GM12878 (cell line): ENCODE data around the gene ROR2. TPM values are rescaled to one million over a fixed set of nuclear protein-coding genes. Genes with fewer than 3 reads are reported as not detected.
A peak's percentile ranks its signal among the peaks of the same experiment; 100 is the strongest.

Experiments used
- ATAC-seq: fragments of 200-7000 bp; cut with Tn5 transposase; 3 replicates; pipeline ENCODE4 v1.9.1; 2020; ENCODE audit warnings: mild to moderate bottlenecking, moderate library complexity
- BruUV-seq: library from RNA; stranded (reverse); fragments of 400-500 nt; replicated peaks from 2 replicates; lab custom pipeline; 2021; lab: Mats Ljungman, UMichigan
- CTCF ChIA-PET: fragments of 300-600 bp; sonication (Branson Sonifier 250); formaldehyde crosslinking; extraction: SDS; loops from one replicate; lab custom pipeline; 2021; ENCODE audit warnings: inconsistent platforms; lab: Yijun Ruan, JAX
- POLR2A ChIA-PET: fragments of 350-600 bp; formaldehyde crosslinking; extraction: SDS; loops from one replicate; lab custom pipeline; 2021; ENCODE audit warnings: inconsistent platforms; lab: Charles Lee
- RAD21 ChIA-PET: fragments of 300-600 bp; sonication (Branson Sonifier 250); formaldehyde crosslinking; loops from one replicate; lab custom pipeline; 2023; ENCODE audit warnings: antibody characterized with exemption; ENCODE audit not compliant: unreplicated experiment; lab: Charles Lee
- SMC1A ChIA-PET: fragments of 300-600 bp; sonication (Branson Sonifier 250); formaldehyde crosslinking; loops from one replicate; lab custom pipeline; 2023; ENCODE audit not compliant: unreplicated experiment, uncharacterized antibody; lab: Charles Lee
- DNase-seq: peaks from one replicate; pipeline ENCODE4 v3.0.0-alpha.2; 2011; ENCODE audit warnings: low read depth, low spot score
- FAIRE-seq: peaks from 3 replicates; lab custom pipeline; 2011; peaks lifted over from hg19 to GRCh38; lab: Jason Lieb, UNC
- H2AFZ ChIP-seq: 2 replicates; pipeline ENCODE4 v1.6.0; 2011; ENCODE audit warnings: low read depth, low read length, control low read depth; ENCODE audit not compliant: control insufficient read depth
- H3K27ac ChIP-seq: 2 replicates; pipeline ENCODE4 v1.5.1; 2011; ENCODE audit warnings: control low read depth; ENCODE audit not compliant: control insufficient read depth, insufficient read depth
- H3K27me3 ChIP-seq, 2 experiments: replicated peaks in 1 of 2; 2 replicates each; pipeline versions ENCODE4 v1.6.0 to v1.6.1; 2011; ENCODE audit warnings: low read length in 1 of 2; ENCODE audit not compliant: control insufficient read depth in 2 of 2, insufficient read depth in 2 of 2
- H3K36me3 ChIP-seq, 2 experiments: 2 replicates each; pipeline ENCODE4 v1.5.1; 2011; ENCODE audit warnings: low read length in 1 of 2; ENCODE audit not compliant: control insufficient read depth in 2 of 2, insufficient read depth in 2 of 2
- H3K4me1 ChIP-seq: 2 replicates; pipeline ENCODE4 v1.6.1; 2011; ENCODE audit warnings: mild to moderate bottlenecking, low read length, moderate library complexity, mixed read lengths; ENCODE audit not compliant: control insufficient read depth, insufficient read depth
- H3K4me2 ChIP-seq: 2 replicates; pipeline ENCODE4 v1.6.0; 2011; ENCODE audit warnings: control low read depth; ENCODE audit not compliant: control insufficient read depth, insufficient read depth
- H3K4me3 ChIP-seq: fragments of 200-600 bp; sonication (generic); 2 replicates; pipeline ENCODE4 v1.5.1; 2016
- H3K79me2 ChIP-seq: 2 replicates; pipeline ENCODE4 v1.6.0; 2011; ENCODE audit warnings: low read length; ENCODE audit not compliant: control insufficient read depth, insufficient read depth
- H3K9ac ChIP-seq: 2 replicates; pipeline ENCODE4 v1.8.0; 2011; ENCODE audit warnings: low read length, control low read depth, mixed read lengths; ENCODE audit not compliant: control insufficient read depth, insufficient read depth
- H3K9me3 ChIP-seq: replicated peaks from 3 replicates; pipeline ENCODE4 v1.5.1; 2011; ENCODE audit warnings: mild to moderate bottlenecking, low read length; ENCODE audit not compliant: control insufficient read depth, insufficient read depth
- H4K20me1 ChIP-seq: 2 replicates; pipeline ENCODE4 v1.6.0; 2011; ENCODE audit not compliant: control insufficient read depth, insufficient read depth
- BACH1 ChIP-seq: fragments of 450-650 bp; IDR thresholded peaks from 2 replicates; pipeline ENCODE4 v1.6.1; 2017; ENCODE audit warnings: mild to moderate bottlenecking, borderline replicate concordance
- CTCF ChIP-seq, 3 experiments: IDR thresholded peaks in 2 of 3; conservative IDR thresholded peaks in 1 of 3; 2 replicates each; pipeline ENCODE4 v1.5.1; 2011; ENCODE audit warnings: low read depth in 3 of 3, low read length in 3 of 3, mild to moderate bottlenecking in 3 of 3, control low read depth in 2 of 3, moderate library complexity in 2 of 3, inconsistent platforms in 1 of 3, mixed read lengths in 1 of 3; ENCODE audit not compliant: control insufficient read depth in 2 of 3, insufficient read depth in 1 of 3; ENCODE audit errors: extremely low read depth in 1 of 3
- SUPT20H ChIP-seq: IDR thresholded peaks from 2 replicates; pipeline ENCODE4 v1.6.1; 2011; ENCODE audit warnings: low read depth, mild to moderate bottlenecking, low read length, moderate library complexity, borderline replicate concordance; ENCODE audit not compliant: control insufficient read depth
- ZZZ3 ChIP-seq: IDR thresholded peaks from 2 replicates; pipeline ENCODE4 v1.6.1; 2011; ENCODE audit warnings: low read depth; ENCODE audit not compliant: control insufficient read depth, insufficient read length
- WGBS: methylation state at CpG from one replicate; pipeline ENCODE4 v1.1.6; 2016; ENCODE audit warnings: low lambda C conversion rate; ENCODE audit not compliant: insufficient replicate concordance, insufficient coverage; ENCODE audit errors: missing lambda C conversion rate; 5-methylcytosine and 5-hydroxymethylcytosine counted together
- in situ Hi-C: fragments of 300-500 bp; cut with MboI; formaldehyde crosslinking; loops from 9 replicates; pipeline ENCODE4 v1.14.3; 2018; ENCODE audit warnings: mixed read lengths
- intact Hi-C: fragments of 100-400 bp; cut with micrococcal nuclease; formaldehyde crosslinking; loops from one replicate; pipeline ENCODE4 v1.14.2; 2022; ENCODE audit not compliant: unreplicated experiment
- polyA plus RNA-seq, 11 experiments: library from polyadenylated mRNA; depleted of rRNA in 4 of 11; unstranded in 6 of 11; stranded (reverse) in 5 of 11; fragments of >200 nt; fragmentation: Nextera tagmentation in 4 of 11; fragmentation: Illumina TruSeq in 1 of 11; extraction: Ambion mirVana in 4 of 11; extraction: Trizol in 1 of 11; gene quantifications; 1 replicate in 1 of 11; 2 replicates in 10 of 11; pipeline versions ENCODE4 v1.2.1 to v1.2.3, GENCODE V29; 2011 to 2016; ENCODE audit warnings: inconsistent platforms in 2 of 11, missing spikeins in 2 of 11, low read depth in 1 of 11
- total RNA-seq, 4 experiments: library from RNA; depleted of rRNA in 3 of 4; stranded (reverse); fragments of >200 nt in 3 of 4; fragmentation: Illumina TruSeq in 1 of 4; extraction: Trizol in 1 of 4; gene quantifications; 2 replicates each; pipeline versions ENCODE4 v1.2.1 to v1.2.3, GENCODE V29; 2013 to 2021

The ROR2 gene
- total and polyA plus RNA-seq, 10 of the 15 experiments (the other 5 are each of a cell fraction or from before 2014, with no cell fraction given), result 0.03 to 0.05 TPM; not detected in 8

- DNase-seq, result no peak
- ChIA-PET POLR2A (no interaction called here), CTCF (interaction anchor here (0.6 to 2.4 kb wide), 4 partner anchors 13 to 1549 kb away, joined by 3 to 6 read pairs (median 3); no protein-coding TSS in a partner anchor), RAD21 (no interaction called here), SMC1A (no interaction called here)
- peak; percentile 49 for FAIRE-seq
- Histone ChIP-seq H3K79me2 (no peaks in the 10 kb centered on the region), H3K4me2 (no peak overlapping the region), H4K20me1 (no peaks in the 10 kb centered on the region), H3K4me3 (no peak overlapping the region), H2AFZ (no peak overlapping the region), H3K4me1 (no peaks in the 10 kb centered on the region), H3K9ac (no peak overlapping the region), H3K9me3 (no peaks in the 10 kb centered on the region), H3K27me3 (peaks cover 0 to 3% of the 10 kb centered on the region in 2 experiments; a peak in 2 of 4 replicates), H3K36me3 (no peaks in the 10 kb centered on the region), H3K27ac (no peak overlapping the region)
- intact Hi-C loops (no loop called here), in situ Hi-C loops (no loop called here)
- WGBS, result 52% methylated on average over 10 of the region's 10 CpGs
- TF ChIP-seq SUPT20H, result no peak
- no peak for TF ChIP-seq ZZZ3
- TF ChIP-seq CTCF (IDR thresholded peaks at IDR 0.05 in 2 of 3, conservative IDR thresholded peaks at IDR 0.05 in 1 of 3; ENCODE audit: control insufficient read depth in 2 of 3, extremely low read depth in 1 of 3, insufficient read depth in 1 of 3, low read depth in 3 of 3, low read length in 3 of 3), result 0 out of 6 replicates have a peak, but pooled peaks of 1 of the 3 experiments have one; percentile 4
- TF ChIP-seq BACH1, result no peak
- no TSS peak for BruUV-seq
- no peak for ATAC-seq
Measured at GRCh38 chr9:91740701-91741100, 209.3 kb downstream of the ROR2 start.
